Transverse colon (tissue), 4 donors: ENCODE data around the gene ADRA2A. TPM values are rescaled to one million over a fixed set of nuclear protein-coding genes. Genes with fewer than 3 reads are reported as not detected.

ENCODE experiments used
- DNase-seq: peaks from one replicate; pipeline ENCODE4 v3.0.0-alpha.2; 2019
- H3K27ac ChIP-seq, 4 donors: fragments of 200-600 bp; sonication (generic); 2 replicates each; pipeline ENCODE4 v1.5.1; 2016 to 2018; ENCODE audit warnings: inconsistent platforms in 4 of 4
- H3K27me3 ChIP-seq: fragments of 200-600 bp; sonication (generic); 2 replicates; pipeline ENCODE4 v1.5.1; 2017; ENCODE audit warnings: inconsistent platforms
- H3K36me3 ChIP-seq, 4 donors: fragments of 200-600 bp; sonication (generic); 2 replicates each; pipeline ENCODE4 v1.5.1; 2017 to 2019; ENCODE audit warnings: inconsistent platforms in 4 of 4
- H3K4me1 ChIP-seq, 4 donors: fragments of 200-600 bp; sonication (generic); 2 replicates each; pipeline ENCODE4 v1.5.1; 2017 to 2020; ENCODE audit warnings: inconsistent platforms in 4 of 4
- H3K4me3 ChIP-seq, 4 donors: fragments of 200-600 bp; sonication (generic); 1 replicate in 1 of 4; 2 replicates in 3 of 4; pipeline versions ENCODE4 v1.5.1 to v1.6.1; 2017 to 2019; ENCODE audit warnings: inconsistent platforms in 4 of 4
- H3K9me3 ChIP-seq, 2 donors: fragments of 200-600 bp; sonication (generic); 2 replicates each; pipeline ENCODE4 v1.5.1; 2017 to 2019; ENCODE audit warnings: inconsistent platforms in 2 of 2
- CTCF ChIP-seq, 5 experiments: fragments of 200-600 bp in 3 of 5; fragments of 450-650 bp in 2 of 5; sonication (generic) in 3 of 5; IDR thresholded peaks; 1 replicate in 2 of 5; 2 replicates in 3 of 5; pipeline ENCODE4 v1.5.1; 2016 to 2017; ENCODE audit warnings: antibody characterized with exemption in 5 of 5, inconsistent platforms in 3 of 5, mild to moderate bottlenecking in 2 of 5, moderate library complexity in 1 of 5
- EP300 ChIP-seq: sonication (generic); formaldehyde crosslinking; IDR thresholded peaks from one replicate; pipeline ENCODE4 v1.6.1; 2017; ENCODE audit warnings: antibody characterized with exemption, low read depth
- POLR2A ChIP-seq: fragments of 450-650 bp; IDR thresholded peaks from one replicate; pipeline ENCODE4 v1.6.1; 2016; ENCODE audit warnings: antibody characterized with exemption, mild to moderate bottlenecking, moderate library complexity
- POLR2AphosphoS5 ChIP-seq, 3 donors: sonication (generic); formaldehyde crosslinking; IDR thresholded peaks; one replicate each; pipeline ENCODE4 v1.6.1; 2016; ENCODE audit warnings: antibody characterized with exemption in 3 of 3
- WGBS, 2 donors: methylation state at CpG; one replicate each; pipeline ENCODE4 v1.1.5; 2018; ENCODE audit warnings: low coverage in 1 of 2; 5-methylcytosine and 5-hydroxymethylcytosine counted together
- in situ Hi-C, 4 donors: fragments of 200-750 bp; cut with MboI; loops; one replicate each; pipeline versions ENCODE4 v1.15.0 to v1.15.1; 2017; ENCODE audit warnings: low sequenced_read_pairs in 3 of 4, low pct_ligation_motif_present in 1 of 4, low pct_unique_long_range_greater_than_20kb in 1 of 4
- intact Hi-C: fragments of 100-400 bp; cut with DNase I; formaldehyde crosslinking; loops from one replicate; pipeline ENCODE4 v1.15.1; 2023; ENCODE audit warnings: low total_unique reads
- total RNA-seq, 4 donors: library from RNA; depleted of rRNA; stranded (reverse); fragments of >200 nt; gene quantifications; one replicate each; pipeline ENCODE4 v1.1.0, GENCODE V29; 2016

ADRA2A gene
- total RNA-seq, 4 donors from 2014 or later, result 11.9 to 53.5 (median 17.7) TPM

GRCh38 chr10:111112333-111112732 is 35.5 kb downstream of the ADRA2A start:
- H3K27me3 ChIP-seq, result no peaks in the 10 kb centered on the region
- H3K27ac ChIP-seq, result no peak overlapping the region
- WGBS, 2 donors, result 56% methylated on average over 1 of the region's 1 CpG; no CpG with 5 or more reads in 1 of the 2 donors

GRCh38 chr10:111113238-111113960 is 36.6 kb downstream of the ADRA2A start:
- WGBS, 2 donors, result 88 to 100% methylated on average over 3 to 8 of the region's 8 CpGs
- Histone ChIP-seq H3K27me3 (no peaks in the 10 kb centered on the region), H3K9me3 (no peaks in the 10 kb centered on the region), H3K4me1 (peaks cover 0 to 20% (median 3%) of the 10 kb centered on the region in 4 donors), H3K4me3 (no peak overlapping the region), H3K36me3 (no peaks in the 10 kb centered on the region), H3K27ac (no peak overlapping the region)
- no peak for TF ChIP-seq CTCF (IDR thresholded peaks at IDR 0.05)
- TF ChIP-seq POLR2A, result no peak
- TF ChIP-seq EP300, result no peak
- no peak for TF ChIP-seq POLR2AphosphoS5 (IDR thresholded peaks at IDR 0.05)
- intact Hi-C loops, result no loop called here
- in situ Hi-C loops, result no loop called here
- DNase-seq, result no peak

More at GRCh38 chr10:111112333-111112732, 35.5 kb downstream of the ADRA2A start:
- in situ Hi-C loops (no loop called here), intact Hi-C loops (no loop called here)
- H3K9me3 ChIP-seq, result no peaks in the 10 kb centered on the region
- no peaks in the 10 kb centered on the region for H3K36me3 ChIP-seq
- peaks cover 0 to 20% (median 3%) of the 10 kb centered on the region in 4 donors for H3K4me1 ChIP-seq
- TF ChIP-seq CTCF (IDR thresholded peaks at IDR 0.05) (no peak), POLR2A (no peak), EP300 (no peak), POLR2AphosphoS5 (IDR thresholded peaks at IDR 0.05) (no peak)
- DNase-seq, result no peak
- no peak overlapping the region for H3K4me3 ChIP-seq

- H3K27me3 ChIP-seq, result no peaks in the 10 kb centered on the region
- intact Hi-C loops, result no loop called here
- WGBS, 2 donors, result 73% methylated on average over 12 of the region's 12 CpGs; no CpG with 5 or more reads in 1 of the 2 donors
- no peak overlapping the region for H3K27ac ChIP-seq
- no peak for DNase-seq
- peaks cover 0 to 16% (median 3%) of the 10 kb centered on the region in 4 donors for H3K4me1 ChIP-seq
- H3K9me3 ChIP-seq, result no peaks in the 10 kb centered on the region
- no peak overlapping the region for H3K4me3 ChIP-seq
- in situ Hi-C loops, result no loop called here
- no peak for TF ChIP-seq EP300
- no peak for TF ChIP-seq POLR2A
- no peak for TF ChIP-seq CTCF (IDR thresholded peaks at IDR 0.05)
- TF ChIP-seq POLR2AphosphoS5 (IDR thresholded peaks at IDR 0.05), result no peak
- no peaks in the 10 kb centered on the region for H3K36me3 ChIP-seq
These were observed 37.3 kb downstream of the ADRA2A start for GRCh38 chr10:111113961-111114757.

- DNase-seq, result no peak
- Histone ChIP-seq H3K4me1 (peaks cover 0 to 9% (median under 1%) of the 10 kb centered on the region in 4 donors), H3K27me3 (no peaks in the 10 kb centered on the region), H3K27ac (no peak overlapping the region), H3K36me3 (no peaks in the 10 kb centered on the region), H3K4me3 (no peak overlapping the region), H3K9me3 (no peaks in the 10 kb centered on the region)
- TF ChIP-seq EP300, result no peak
- no peak for TF ChIP-seq POLR2A
- TF ChIP-seq CTCF (IDR thresholded peaks at IDR 0.05), result no peak
- TF ChIP-seq POLR2AphosphoS5 (IDR thresholded peaks at IDR 0.05), result no peak
- in situ Hi-C loops (no loop called here), intact Hi-C loops (no loop called here)
- WGBS, 2 donors, result 80 to 90% methylated on average over 2 to 10 of the region's 12 CpGs
These were observed 38.1 kb downstream of the ADRA2A start for GRCh38 chr10:111114758-111115500.
